ENCODE results near the gene PLCB1.
"Not testable (repeated sequence)": the region's sequence is repeated elsewhere in the genome, so short reads cannot be mapped to it uniquely, and the experiment has no call there.

PLCB1 gene

GRCh38 chr20:8423482-8423881, 291.4 kb downstream of the PLCB1 start:
- no peak for DNase-seq

- DNase-seq = no peak
Observed at GRCh38 chr20:8424010-8424409, 291.9 kb downstream of the PLCB1 start.

GRCh38 chr20:8425016-8425415, 292.9 kb downstream of the PLCB1 start:
- no peak for DNase-seq

GRCh38 chr20:8425802-8426201, 293.7 kb downstream of the PLCB1 start:
- DNase-seq = no peak

GRCh38 chr20:8427419-8428040, 295.5 kb downstream of the PLCB1 start:
- DNase-seq = no peak

- no peak for DNase-seq
Observed at GRCh38 chr20:8428988-8429387, 296.9 kb downstream of the PLCB1 start.

- DNase-seq = no peak
Observed at GRCh38 chr20:8431538-8432434, 299.7 kb downstream of the PLCB1 start.

GRCh38 chr20:8432435-8433148, 300.5 kb downstream of the PLCB1 start:
- no peak for DNase-seq

- no peak for DNase-seq
Observed at GRCh38 chr20:8433291-8433690, 301.2 kb downstream of the PLCB1 start.

GRCh38 chr20:8434326-8434876, 302.3 kb downstream of the PLCB1 start:
- DNase-seq = no peak

GRCh38 chr20:8435285-8436035, 303.4 kb downstream of the PLCB1 start:
- no peak for DNase-seq

GRCh38 chr20:8436938-8437337, 304.9 kb downstream of the PLCB1 start:
- DNase-seq = not testable (repeated sequence)

- no peak for DNase-seq
Observed at GRCh38 chr20:8438748-8439147, 306.7 kb downstream of the PLCB1 start.

GRCh38 chr20:8443464-8444072, 311.5 kb downstream of the PLCB1 start:
- no peak for DNase-seq

GRCh38 chr20:8447262-8448120, 315.4 kb downstream of the PLCB1 start:
- no peak for DNase-seq

- no peak for DNase-seq
Observed at GRCh38 chr20:8449123-8449522, 317.1 kb downstream of the PLCB1 start.

- DNase-seq = no peak
Observed at GRCh38 chr20:8454137-8454712, 322.2 kb downstream of the PLCB1 start.

GRCh38 chr20:8456765-8457164, 324.7 kb downstream of the PLCB1 start:
- no peak for DNase-seq

GRCh38 chr20:8457978-8458377, 325.9 kb downstream of the PLCB1 start:
- DNase-seq = no peak

GRCh38 chr20:8461186-8461585, 329.1 kb downstream of the PLCB1 start:
- no peak for DNase-seq

- no peak for DNase-seq
Observed at GRCh38 chr20:8464368-8464767, 332.3 kb downstream of the PLCB1 start.
